ENCODE results near the gene UPP2. TPM values are rescaled to one million over a fixed set of nuclear protein-coding genes. Genes with fewer than 3 reads are reported as not detected.

UPP2 gene
- total RNA-seq, 4 donors from 2014 or later: 0.28 TPM; not detected in 3

DNA sequence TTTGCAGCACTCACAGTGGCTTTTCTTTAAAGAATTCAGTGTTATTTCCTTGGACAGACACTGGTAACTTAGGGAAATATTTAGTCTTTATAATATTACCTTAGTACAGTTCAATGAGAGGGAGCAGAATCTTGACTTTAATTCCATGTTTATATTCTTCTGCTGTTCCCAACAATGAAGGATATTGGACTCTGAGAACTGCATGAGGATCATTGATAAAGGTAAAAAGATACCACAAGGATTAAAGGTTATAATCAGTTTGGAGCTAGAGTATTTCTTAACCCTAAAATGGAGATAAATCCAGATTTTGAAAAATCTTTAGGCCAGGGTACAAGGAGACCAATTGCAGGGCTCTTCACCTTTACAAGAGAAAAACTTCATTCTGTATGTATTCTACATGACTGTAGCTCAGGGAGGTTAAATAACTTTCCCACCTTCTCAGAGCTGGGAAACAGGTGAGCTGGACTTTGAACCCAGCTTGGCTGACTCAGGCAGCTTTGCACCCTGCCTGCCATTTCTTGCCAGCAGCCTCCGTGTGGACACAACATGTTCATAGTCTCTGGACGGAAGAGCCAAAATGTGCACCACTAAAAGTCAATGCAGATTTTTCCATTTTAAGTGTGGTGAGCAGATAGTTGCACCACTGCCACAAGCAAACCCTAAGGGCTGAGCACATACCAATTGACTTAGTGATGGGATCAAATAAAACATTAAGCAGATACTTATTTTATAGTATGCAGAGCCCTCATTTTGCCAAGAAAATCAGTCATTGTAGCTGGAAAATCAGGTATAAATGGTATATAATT, 26.7 kb downstream of the UPP2 start:
- intact Hi-C loops (cut with DNase I; ENCODE audit: low total_unique reads): no loop called here
- H3K4me1 ChIP-seq: no peaks in the 10 kb centered on the region
- no peaks in the 10 kb centered on the region for H3K9me3 ChIP-seq
- no peak overlapping the region for H3K27ac ChIP-seq
- H3K27me3 ChIP-seq: no peaks in the 10 kb centered on the region
- TF ChIP-seq CTCF (IDR thresholded peaks at IDR 0.05) (no peak), POLR2A (IDR thresholded peaks at IDR 0.05) (no peak)
- H3K4me3 ChIP-seq: no peak overlapping the region
- DNase-seq: no peak
- H3K36me3 ChIP-seq: no peaks in the 10 kb centered on the region

DNA sequence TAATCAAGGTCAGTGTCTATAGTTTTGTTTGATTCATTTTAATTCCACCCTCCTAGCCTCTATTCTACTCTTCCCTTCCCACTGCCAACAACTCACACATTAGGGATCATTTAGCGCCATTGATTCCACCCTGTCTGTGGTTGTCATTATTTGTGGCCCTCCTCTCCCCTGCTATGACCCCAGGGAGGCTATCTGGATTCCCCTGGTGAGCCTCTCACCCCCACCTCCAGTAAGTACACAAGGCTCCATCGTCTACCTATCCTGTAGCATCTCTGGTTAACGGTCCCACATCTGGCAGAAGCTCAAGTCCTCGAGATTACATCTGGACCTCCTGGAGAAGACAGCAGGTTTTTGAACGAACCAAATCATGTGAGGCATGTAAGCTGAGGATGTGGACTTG, 27.4 kb downstream of the UPP2 start:
- no peaks in the 10 kb centered on the region for H3K4me1 ChIP-seq
- no peaks in the 10 kb centered on the region for H3K9me3 ChIP-seq
- H3K4me3 ChIP-seq: no peak overlapping the region
- intact Hi-C loops (cut with DNase I; ENCODE audit: low total_unique reads): no loop called here
- H3K27me3 ChIP-seq: no peaks in the 10 kb centered on the region
- no peak for DNase-seq
- no peak for TF ChIP-seq POLR2A (IDR thresholded peaks at IDR 0.05)
- TF ChIP-seq CTCF (IDR thresholded peaks at IDR 0.05): no peak
- no peak overlapping the region for H3K27ac ChIP-seq
- H3K36me3 ChIP-seq: no peaks in the 10 kb centered on the region

DNA sequence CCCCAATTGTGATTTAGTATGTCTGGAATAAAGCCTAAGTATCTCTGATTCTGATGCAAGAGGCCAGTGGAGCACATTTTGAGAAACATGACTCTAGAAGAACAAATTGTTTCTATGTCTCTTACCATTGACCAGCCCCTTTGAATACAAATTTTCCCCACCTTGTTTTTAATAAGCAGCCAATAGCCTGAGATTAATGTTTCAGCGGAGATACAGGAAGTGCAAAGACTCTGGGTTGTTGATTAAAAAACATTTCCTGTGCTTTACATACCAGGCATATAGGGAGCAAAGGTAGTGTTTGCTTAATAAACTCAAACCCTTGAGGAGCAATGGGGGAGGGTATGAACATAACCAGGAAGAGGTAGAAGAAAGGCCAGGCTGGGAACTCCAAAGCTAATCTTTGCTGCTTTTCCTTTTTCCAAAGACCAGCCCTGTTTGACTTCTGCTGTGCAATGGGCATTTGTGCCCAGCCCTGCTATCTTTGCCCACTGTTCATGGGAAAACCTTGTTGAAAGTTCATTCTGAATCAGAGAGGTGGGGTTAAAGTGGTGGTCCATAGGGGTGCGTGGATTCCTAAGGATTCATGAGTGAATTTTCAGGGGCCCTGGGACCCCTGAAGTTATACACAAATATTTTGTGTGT, 29.3 kb downstream of the UPP2 start:
- Histone ChIP-seq H3K4me3 (no peak overlapping the region), H3K27ac (no peak overlapping the region), H3K27me3 (no peaks in the 10 kb centered on the region), H3K4me1 (no peaks in the 10 kb centered on the region), H3K9me3 (no peaks in the 10 kb centered on the region), H3K36me3 (no peaks in the 10 kb centered on the region)
- TF ChIP-seq CTCF (IDR thresholded peaks at IDR 0.05): no peak
- TF ChIP-seq POLR2A (IDR thresholded peaks at IDR 0.05): no peak
- DNase-seq: no peak
- intact Hi-C loops (cut with DNase I; ENCODE audit: low total_unique reads): no loop called here

DNA sequence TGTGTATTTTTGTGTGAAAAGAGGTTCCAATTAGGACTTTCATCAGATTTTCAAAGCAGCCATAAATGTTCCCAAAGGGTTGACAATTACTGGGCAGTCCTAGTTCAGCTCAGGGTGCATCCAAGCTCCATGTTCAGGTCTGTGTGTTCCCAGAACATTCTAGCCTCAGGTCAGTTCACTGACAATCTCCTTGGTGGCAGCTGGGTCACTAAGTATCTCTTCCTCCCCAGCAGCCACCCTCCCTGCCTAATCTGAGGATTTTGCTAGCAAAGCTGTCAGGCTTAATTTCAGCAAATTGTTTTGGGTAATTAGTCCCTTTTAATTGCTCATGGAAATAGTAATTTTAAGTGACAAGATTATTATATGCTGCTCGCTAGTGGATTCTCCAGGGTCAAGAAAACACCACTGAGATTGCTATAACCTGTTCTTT, 29.8 kb downstream of the UPP2 start:
- Histone ChIP-seq H3K36me3 (no peaks in the 10 kb centered on the region), H3K4me3 (no peak overlapping the region), H3K27ac (no peak overlapping the region), H3K4me1 (no peaks in the 10 kb centered on the region), H3K9me3 (no peaks in the 10 kb centered on the region), H3K27me3 (no peaks in the 10 kb centered on the region)
- intact Hi-C loops (cut with DNase I; ENCODE audit: low total_unique reads): no loop called here
- no peak for DNase-seq
- no peak for TF ChIP-seq POLR2A (IDR thresholded peaks at IDR 0.05)
- TF ChIP-seq CTCF (IDR thresholded peaks at IDR 0.05): no peak

GRCh38 chr2:158131919-158132566, 30.4 kb downstream of the UPP2 start:
- H3K36me3 ChIP-seq: no peaks in the 10 kb centered on the region
- no peak overlapping the region for H3K4me3 ChIP-seq
- H3K27me3 ChIP-seq: no peaks in the 10 kb centered on the region
- no peak overlapping the region for H3K27ac ChIP-seq
- TF ChIP-seq POLR2A (IDR thresholded peaks at IDR 0.05): no peak
- TF ChIP-seq CTCF (IDR thresholded peaks at IDR 0.05): no peak
- no peak for DNase-seq
- intact Hi-C loops (cut with DNase I; ENCODE audit: low total_unique reads): no loop called here
- H3K4me1 ChIP-seq: no peaks in the 10 kb centered on the region
- no peaks in the 10 kb centered on the region for H3K9me3 ChIP-seq

Measured in uterus (tissue), 4 donors.